ENCODE measurements around the gene WNT5B. TPM values are rescaled to one million over a fixed set of nuclear protein-coding genes. Genes with fewer than 3 reads are reported as not detected.
A peak's percentile ranks its signal among the peaks of the same experiment; 100 is the strongest.

Gene WNT5B
- total RNA-seq, 1 donor from 2014 or later: 19.1 TPM

- no peak for DNase-seq (ENCODE audit: low read depth)
Measured at GRCh38 chr12:1647285-1647669, 18.2 kb downstream of the WNT5B start.

GRCh38 chr12:1650260-1650977 lies 21.4 kb downstream of the WNT5B start:
- no peak for DNase-seq (ENCODE audit: low read depth)

DNA sequence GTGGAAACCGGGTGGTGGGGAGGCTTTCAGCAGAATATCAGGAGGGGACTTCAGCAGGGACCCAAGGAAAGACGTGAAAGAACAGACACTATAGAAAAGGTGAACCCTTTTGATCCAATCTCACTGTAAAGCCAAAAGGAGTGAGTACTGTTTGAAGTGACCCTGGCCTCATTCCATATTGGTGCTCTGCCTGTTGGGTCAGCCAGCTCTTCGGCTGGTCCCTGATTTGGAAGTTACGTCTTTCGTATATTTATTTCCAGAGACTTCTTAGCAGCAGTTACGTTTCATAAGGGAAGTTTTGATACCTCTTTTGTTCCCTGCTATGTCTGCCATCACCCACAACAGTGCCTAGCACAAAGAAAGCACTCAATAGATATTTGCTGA lies 21.9 kb downstream of the WNT5B start:
- DNase-seq (ENCODE audit: low read depth): no peak

DNA sequence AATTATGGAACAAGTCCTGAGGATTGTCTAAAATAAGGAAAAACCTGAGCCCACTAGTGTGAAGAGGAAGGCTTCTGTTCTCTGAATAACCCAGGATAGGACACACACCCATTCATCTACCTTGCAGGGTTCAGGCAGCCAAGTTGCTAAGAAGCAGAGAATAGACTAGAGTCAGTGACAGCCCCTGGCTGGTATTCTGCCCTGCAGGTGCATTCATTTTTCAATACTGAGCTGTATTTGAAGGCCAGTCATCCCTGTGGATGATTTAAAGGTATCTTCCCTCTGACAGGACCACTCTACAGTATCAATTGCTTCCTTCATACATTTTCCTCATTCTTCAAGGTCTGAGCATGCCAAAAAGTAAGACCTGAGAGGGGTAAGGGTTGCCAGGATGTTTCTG lies 22.9 kb downstream of the WNT5B start:
- no peak for DNase-seq (ENCODE audit: low read depth)

DNA sequence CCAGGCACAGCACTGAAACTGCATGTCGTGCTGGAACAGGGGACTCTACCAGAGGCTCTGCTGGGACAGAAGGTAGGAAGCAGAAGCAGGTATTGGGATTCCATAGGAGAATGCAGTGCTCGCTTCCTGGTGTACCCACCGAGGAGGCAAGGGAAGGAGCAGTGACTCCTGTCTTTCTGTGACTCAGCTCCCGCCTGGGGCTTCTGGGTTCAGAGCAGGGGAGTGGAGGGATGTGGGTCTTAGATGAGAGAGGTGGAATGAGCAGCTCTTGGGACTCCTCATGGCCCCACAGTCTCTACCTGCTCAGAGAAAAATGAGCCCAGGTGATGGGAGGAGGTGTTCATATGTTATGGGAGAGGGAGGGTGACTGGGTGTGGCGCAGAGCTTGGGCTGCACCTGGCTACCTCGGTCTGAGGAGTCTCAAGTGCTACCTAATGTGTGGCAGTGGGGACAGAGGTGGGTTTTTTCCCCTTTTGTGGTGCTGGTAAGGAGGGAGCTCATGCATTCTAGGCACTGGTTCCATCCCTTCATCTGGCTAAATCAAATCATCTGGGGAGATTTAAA lies 26.3 kb downstream of the WNT5B start:
- no peak for DNase-seq (ENCODE audit: low read depth)

- no peak for DNase-seq (ENCODE audit: low read depth)
Measured at GRCh38 chr12:1656902-1657301, 27.9 kb downstream of the WNT5B start.

DNA sequence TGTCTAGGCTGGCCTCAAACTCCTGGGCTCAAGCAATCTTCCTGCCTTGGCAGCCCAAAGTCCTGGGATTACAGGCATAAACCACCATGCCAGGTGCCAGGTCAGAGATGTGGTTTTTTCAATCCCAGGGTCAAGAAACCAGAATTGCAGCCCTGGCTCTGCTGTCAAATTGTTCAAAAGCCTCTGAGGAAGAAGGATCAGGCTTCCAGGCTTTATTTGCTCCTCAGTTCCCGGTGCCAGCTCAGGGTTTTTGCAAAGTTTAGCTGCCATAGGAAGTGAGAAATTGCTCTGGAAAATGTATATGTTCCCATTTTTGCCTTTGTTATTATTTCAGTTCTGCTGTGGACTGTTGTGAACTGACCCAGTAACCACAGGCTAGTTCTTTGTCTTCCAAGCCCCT lies 28.7 kb downstream of the WNT5B start:
- peak; percentile 88 for DNase-seq (ENCODE audit: low read depth)

DNA sequence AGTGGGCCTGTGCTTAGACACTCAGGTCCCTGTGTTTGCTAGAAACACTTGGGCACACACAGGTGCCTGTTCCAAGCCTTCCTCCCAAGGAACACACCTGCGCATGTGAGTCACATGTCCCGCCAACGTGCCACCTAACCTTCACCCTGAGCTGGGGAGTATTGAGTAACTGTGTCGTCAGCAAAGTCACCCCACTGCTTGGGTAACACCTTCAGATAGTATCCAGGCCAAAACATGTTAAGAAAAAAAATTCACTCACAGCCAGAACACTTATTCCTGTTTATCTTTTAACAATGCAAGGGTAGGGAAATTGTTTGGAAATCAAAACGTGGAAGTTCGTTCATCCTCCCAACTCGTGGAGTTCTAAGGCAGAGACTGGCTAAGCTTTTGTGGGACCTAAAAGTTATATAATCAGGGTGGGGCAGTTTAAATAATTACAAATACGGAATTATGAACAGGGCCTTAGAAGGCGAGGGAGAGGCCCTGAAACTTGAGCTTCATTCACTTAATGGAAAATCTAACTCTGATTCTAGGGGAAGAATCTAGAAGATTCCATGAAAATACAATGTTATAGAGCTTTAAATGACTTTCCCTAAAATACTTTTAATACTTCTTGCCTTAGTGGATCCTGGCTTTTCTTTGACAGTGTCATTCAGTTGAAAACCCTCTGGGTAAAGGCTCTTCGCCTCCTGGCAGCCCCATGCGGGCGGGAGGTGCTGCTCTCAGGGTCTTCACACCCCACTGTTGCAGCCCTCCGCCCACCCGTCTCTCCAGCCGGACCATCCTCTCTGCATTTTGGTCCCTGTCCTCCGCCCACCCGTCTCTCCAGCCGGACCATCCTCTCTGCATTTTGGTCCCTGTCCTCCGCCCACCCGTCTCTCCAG lies 31.5 kb downstream of the WNT5B start:
- DNase-seq (ENCODE audit: low read depth): no peak

- DNase-seq (ENCODE audit: low read depth): peak; percentile 69
Measured at GRCh38 chr12:1661553-1662335, 32.7 kb downstream of the WNT5B start.

GRCh38 chr12:1662761-1663439 lies 33.9 kb downstream of the WNT5B start:
- no peak for DNase-seq (ENCODE audit: low read depth)

GRCh38 chr12:1663440-1664132 lies 34.6 kb downstream of the WNT5B start:
- no peak for DNase-seq (ENCODE audit: low read depth)

GRCh38 chr12:1665366-1665765 lies 36.3 kb downstream of the WNT5B start:
- DNase-seq (ENCODE audit: low read depth): no peak

DNA sequence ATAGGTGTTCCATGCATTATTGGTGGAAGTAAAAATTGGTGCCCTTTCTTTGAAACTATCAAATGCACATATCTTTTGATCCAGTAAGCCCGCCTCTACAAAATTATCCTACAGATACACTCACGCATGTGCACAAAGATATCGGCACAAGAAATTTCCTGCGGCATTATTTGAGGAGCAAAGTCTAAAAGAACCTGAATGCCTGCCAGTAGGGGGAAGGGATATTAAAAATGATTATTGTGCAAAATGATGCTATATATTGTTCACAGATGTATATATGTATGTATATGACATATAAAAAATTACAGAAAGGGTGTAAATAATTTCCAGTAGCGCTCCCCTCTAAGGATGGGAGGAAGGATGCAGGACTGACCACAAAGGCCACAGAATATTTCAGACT lies 37.2 kb downstream of the WNT5B start:
- DNase-seq (ENCODE audit: low read depth): no peak

DNA sequence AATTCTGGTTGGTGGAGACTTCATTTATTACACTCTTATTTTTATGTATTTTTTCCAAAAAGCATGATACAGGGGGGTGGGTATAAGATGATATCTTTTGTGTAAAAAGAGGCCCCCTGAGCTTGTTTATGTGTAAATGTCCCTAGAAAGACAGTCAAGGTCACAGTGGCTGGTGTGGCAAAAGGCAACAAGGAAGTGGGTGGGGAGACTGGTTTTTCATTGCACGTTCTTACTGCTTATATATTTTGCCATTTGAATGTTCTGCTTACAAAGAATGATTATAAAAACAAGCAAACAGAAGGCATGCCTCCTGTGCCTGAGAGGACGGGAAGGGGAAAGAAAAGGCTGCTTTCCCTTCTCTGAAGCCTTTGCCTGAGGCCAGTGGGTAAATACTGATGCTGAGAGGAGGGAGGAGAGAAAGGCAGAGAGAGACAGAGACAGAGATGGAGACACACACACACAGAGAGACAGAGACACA lies 37.7 kb downstream of the WNT5B start:
- no peak for DNase-seq (ENCODE audit: low read depth)

DNA sequence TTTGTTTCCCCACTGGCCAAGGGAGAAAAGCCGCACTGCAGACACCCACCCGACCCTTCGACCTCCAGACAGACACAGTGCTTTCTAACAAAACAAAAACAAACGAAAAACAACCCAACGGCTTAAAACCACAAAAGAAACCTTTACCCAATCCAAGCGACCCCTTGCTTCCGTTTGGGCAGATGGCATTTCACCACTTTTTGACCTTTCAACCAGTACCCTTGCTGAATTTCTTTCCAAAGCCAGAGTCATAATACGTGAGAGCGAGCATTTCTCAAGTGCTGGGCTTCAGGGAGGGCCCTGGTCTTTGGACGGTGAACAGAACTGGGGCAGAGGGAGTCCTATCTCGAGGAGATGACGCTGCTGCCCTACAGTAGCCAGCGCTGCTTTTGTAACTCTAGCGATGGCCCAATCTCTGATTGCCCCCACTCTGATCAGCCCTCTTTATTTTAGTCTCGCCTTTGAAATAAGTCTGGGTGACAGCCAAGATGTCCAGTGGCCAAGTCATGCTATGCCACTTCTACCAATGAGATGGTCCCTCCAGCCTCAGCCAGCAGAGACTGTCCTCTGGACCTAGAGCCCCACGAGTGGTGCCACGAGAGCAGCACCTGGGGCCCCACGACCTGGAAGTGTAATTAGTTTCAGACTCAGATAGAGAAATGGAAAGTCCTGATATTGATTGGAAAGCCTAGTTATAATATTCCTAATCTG lies 40.0 kb downstream of the WNT5B start:
- no peak for DNase-seq (ENCODE audit: low read depth)

- no peak for DNase-seq (ENCODE audit: low read depth)
Measured at GRCh38 chr12:1670358-1671268, 41.6 kb downstream of the WNT5B start.

GRCh38 chr12:1676043-1676442 lies 47.0 kb downstream of the WNT5B start:
- no peak for DNase-seq (ENCODE audit: low read depth)

- no peak for DNase-seq (ENCODE audit: low read depth)
Measured at GRCh38 chr12:1680804-1681492, 51.9 kb downstream of the WNT5B start.
